ENCODE measurements around the gene ZFX. TPM values are rescaled to one million over a fixed set of nuclear protein-coding genes. Genes with fewer than 3 reads are reported as not detected.
A peak's percentile ranks its signal among the peaks of the same experiment; 100 is the strongest.

Gene ZFX
- polyA plus RNA-seq (2012; ENCODE audit: insufficient read depth, insufficient read length, low read depth), result 7.8 TPM

- DNase-seq, result peak; percentile 72
- no peaks in the 10 kb centered on the region for H3K4me1 ChIP-seq
- H3K9me3 ChIP-seq, result no peaks in the 10 kb centered on the region
- H3K4me3 ChIP-seq (ENCODE audit: low read depth, low read length), result peak within 1 kb of the TSS; percentile 80
- no peak for TF ChIP-seq CTCF (IDR thresholded peaks at IDR 0.05; ENCODE audit: low read depth, low read length)
- no peaks in the 10 kb centered on the region for H3K36me3 ChIP-seq
- H3K27me3 ChIP-seq, result no peaks in the 10 kb centered on the region
These were observed at the start of gene ZFX for GRCh38 chrX:24149351-24150050. Gene ZFX, plus strand, starts transcription at chrX:24149729. Its CDS starts 23,014 bp downstream, at chrX:24172743.

DNA sequence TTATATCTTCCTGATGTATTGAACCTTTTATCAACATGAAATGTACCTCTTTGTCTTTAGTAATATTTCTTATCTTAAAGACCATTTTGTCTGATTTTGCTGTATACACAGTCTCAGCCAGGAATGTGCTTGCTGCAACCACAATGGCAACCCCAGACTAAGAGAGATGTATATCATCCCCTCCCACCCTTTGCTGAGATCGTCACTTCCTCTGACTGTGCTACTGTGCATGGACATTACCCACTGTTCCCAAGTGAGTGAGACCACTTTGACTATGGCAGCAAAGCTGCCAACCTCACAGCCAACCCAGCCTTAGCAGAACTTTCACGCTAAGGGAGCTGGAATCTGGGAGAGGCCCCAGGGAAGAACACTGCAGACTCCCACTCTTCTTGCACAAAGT lies 48.8 kb upstream of the ZFX start:
- H3K36me3 ChIP-seq, result no peaks in the 10 kb centered on the region
- no peaks in the 10 kb centered on the region for H3K9me3 ChIP-seq
- no peak for DNase-seq
- H3K4me1 ChIP-seq, result no peaks in the 10 kb centered on the region
- no peak for TF ChIP-seq CTCF (IDR thresholded peaks at IDR 0.05; ENCODE audit: low read depth, low read length)
- H3K4me3 ChIP-seq (ENCODE audit: low read depth, low read length), result no peak overlapping the region
- H3K27me3 ChIP-seq, result no peaks in the 10 kb centered on the region

DNA sequence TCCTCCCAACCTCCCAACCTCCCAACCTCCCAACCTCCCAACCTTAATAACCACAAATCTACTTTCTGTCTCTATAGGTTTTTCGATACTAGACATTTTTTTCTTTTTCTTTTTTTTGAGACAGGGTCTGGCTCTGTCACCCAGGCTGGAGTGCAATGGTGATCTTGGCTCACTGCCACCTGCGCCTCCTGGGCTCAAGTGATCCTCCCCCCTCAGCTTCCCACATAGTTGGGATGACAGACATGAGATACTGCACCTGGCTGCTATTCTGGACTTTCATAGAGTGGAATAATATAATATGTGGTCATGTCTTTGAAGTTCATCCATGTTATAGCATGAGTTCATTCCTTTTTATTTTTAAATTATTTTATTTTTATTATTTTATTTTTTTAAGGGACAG lies 39.5 kb upstream of the ZFX start:
- no peaks in the 10 kb centered on the region for H3K4me1 ChIP-seq
- peak; percentile 23 for DNase-seq
- H3K36me3 ChIP-seq, result no peaks in the 10 kb centered on the region
- no peak for TF ChIP-seq CTCF (IDR thresholded peaks at IDR 0.05; ENCODE audit: low read depth, low read length)
- no peaks in the 10 kb centered on the region for H3K27me3 ChIP-seq
- no peak overlapping the region for H3K4me3 ChIP-seq (ENCODE audit: low read depth, low read length)
- no peaks in the 10 kb centered on the region for H3K9me3 ChIP-seq

GRCh38 chrX:24113181-24113580 lies 36.3 kb upstream of the ZFX start:
- Histone ChIP-seq H3K9me3 (no peaks in the 10 kb centered on the region), H3K27me3 (no peaks in the 10 kb centered on the region), H3K4me3 (ENCODE audit: low read depth, low read length) (no peak overlapping the region), H3K36me3 (no peaks in the 10 kb centered on the region), H3K4me1 (no peaks in the 10 kb centered on the region)
- no peak for TF ChIP-seq CTCF (IDR thresholded peaks at IDR 0.05; ENCODE audit: low read depth, low read length)
- no peak for DNase-seq

GRCh38 chrX:24117258-24117657 lies 32.3 kb upstream of the ZFX start:
- no peak for TF ChIP-seq CTCF (IDR thresholded peaks at IDR 0.05; ENCODE audit: low read depth, low read length)
- Histone ChIP-seq H3K4me1 (no peaks in the 10 kb centered on the region), H3K36me3 (no peaks in the 10 kb centered on the region), H3K27me3 (no peaks in the 10 kb centered on the region), H3K4me3 (ENCODE audit: low read depth, low read length) (no peak overlapping the region), H3K9me3 (no peaks in the 10 kb centered on the region)
- DNase-seq, result no peak

DNA sequence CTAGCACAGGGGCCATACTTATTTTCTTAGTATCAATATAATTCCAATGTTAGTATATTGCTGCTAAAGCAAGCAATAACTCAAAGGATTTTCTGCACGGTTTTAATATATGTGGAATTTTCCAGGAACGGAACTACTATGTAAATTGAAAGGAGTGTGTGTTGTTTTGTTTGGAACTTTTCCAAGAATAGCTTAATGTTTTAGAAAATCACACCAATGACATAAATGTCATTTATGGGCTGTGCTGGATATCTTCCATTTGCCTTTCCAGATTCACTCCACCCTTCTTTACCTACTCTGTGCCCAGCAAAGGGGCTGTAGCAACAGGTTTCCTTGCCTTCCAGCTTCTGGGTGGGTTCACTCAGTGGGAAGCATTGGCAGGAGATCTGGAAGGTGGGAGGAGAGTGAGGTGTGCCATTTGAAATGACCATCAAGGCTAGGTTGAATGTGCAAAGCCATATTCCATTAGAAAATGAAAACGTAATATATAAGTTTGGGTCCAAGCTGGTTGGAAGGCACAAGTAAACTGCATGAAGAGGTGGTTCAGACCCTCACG lies 25.2 kb upstream of the ZFX start:
- H3K36me3 ChIP-seq, result no peaks in the 10 kb centered on the region

More for the DNA sequence above, 25.2 kb upstream of the ZFX start:
- Histone ChIP-seq H3K4me1 (no peaks in the 10 kb centered on the region), H3K27me3 (no peaks in the 10 kb centered on the region), H3K9me3 (no peaks in the 10 kb centered on the region), H3K4me3 (ENCODE audit: low read depth, low read length) (no peak overlapping the region)
- no peak for TF ChIP-seq CTCF (IDR thresholded peaks at IDR 0.05; ENCODE audit: low read depth, low read length)
- no peak for DNase-seq

Measured in BE2C (cell line).